Esophagus muscularis mucosa (tissue), 4 donors: ENCODE data around the gene AP2A1. TPM values are rescaled to one million over a fixed set of nuclear protein-coding genes. Genes with fewer than 3 reads are reported as not detected.

Experiments
- DNase-seq: peaks from one replicate; pipeline ENCODE4 v3.0.0-alpha.2; 2017; ENCODE audit errors: extremely low spot score
- H3K27ac ChIP-seq, 4 donors: fragments of 200-600 bp; sonication (generic); replicated peaks in 1 of 4; 1 replicate in 3 of 4; 2 replicates in 1 of 4; pipeline ENCODE4 v1.5.1; 2016 to 2019; ENCODE audit warnings: mild to moderate bottlenecking in 1 of 4
- H3K27me3 ChIP-seq, 4 donors: fragments of 200-600 bp; sonication (generic); one replicate each; pipeline versions ENCODE4 v1.5.1 to v1.6.0; 2016 to 2019
- H3K36me3 ChIP-seq, 4 donors: fragments of 200-600 bp; sonication (generic); one replicate each; pipeline ENCODE4 v1.5.1; 2016 to 2019
- H3K4me1 ChIP-seq, 4 donors: fragments of 200-600 bp; sonication (generic); one replicate each; pipeline ENCODE4 v1.5.1; 2016 to 2019
- H3K4me3 ChIP-seq, 4 donors: fragments of 200-600 bp; sonication (generic); 1 replicate in 2 of 4; 2 replicates in 2 of 4; pipeline ENCODE4 v1.5.1; 2016 to 2019; ENCODE audit warnings: mild to moderate bottlenecking in 4 of 4, moderate library complexity in 1 of 4
- H3K9me3 ChIP-seq, 4 donors: fragments of 200-600 bp; sonication (generic); 1 replicate in 3 of 4; 2 replicates in 1 of 4; pipeline ENCODE4 v1.5.1; 2016 to 2019
- EP300 ChIP-seq: sonication (generic); formaldehyde crosslinking; IDR thresholded peaks from one replicate; pipeline ENCODE4 v1.6.1; 2017; ENCODE audit warnings: antibody characterized with exemption
- POLR2A ChIP-seq: fragments of 450-650 bp; IDR thresholded peaks from one replicate; pipeline ENCODE4 v1.6.1; 2017; ENCODE audit warnings: antibody characterized with exemption, moderate library complexity, mild to moderate bottlenecking, low read depth
- POLR2AphosphoS5 ChIP-seq, 2 donors: sonication (generic); formaldehyde crosslinking; IDR thresholded peaks; one replicate each; pipeline ENCODE4 v1.6.1; 2017; ENCODE audit warnings: antibody characterized with exemption in 2 of 2
- WGBS: methylation state at CpG from one replicate; pipeline ENCODE4 v1.1.5; 2018; 5-methylcytosine and 5-hydroxymethylcytosine counted together
- intact Hi-C: fragments of 100-400 bp; cut with DNase I; formaldehyde crosslinking; loops from one replicate; pipeline ENCODE4 v1.15.1; 2023
- total RNA-seq, 4 donors: library from RNA; depleted of rRNA; stranded (reverse); fragments of >200 nt; gene quantifications; one replicate each; pipeline versions ENCODE4 v1.1.0 to v1.2.1, GENCODE V29; 2016
- TF ChIP-seq, protein P1 (sequence below), 3 experiments: fragments of 200-600 bp in 2 of 3; fragments of 450-650 bp in 1 of 3; sonication (generic) in 2 of 3; IDR thresholded peaks; one replicate each; pipeline ENCODE4 v1.5.1; 2017 to 2019; ENCODE audit warnings: antibody characterized with exemption in 3 of 3, mild to moderate bottlenecking in 2 of 3, moderate library complexity in 1 of 3

AP2A1 gene
- total RNA-seq, 4 donors from 2014 or later: 56.9 to 114 (median 87.8) TPM

- Histone ChIP-seq H3K36me3 (peaks cover 13 to 49% (median 48%) of the 10 kb centered on the region in 4 donors), H3K4me3 (no peak overlapping the region), H3K27ac (peak overlapping the region in 2 of 4 donors; percentile 27 to 45), H3K9me3 (no peaks in the 10 kb centered on the region), H3K27me3 (no peaks in the 10 kb centered on the region), H3K4me1 (peaks cover 27 to 44% (median 40%) of the 10 kb centered on the region in 4 donors)
- no peak for DNase-seq
- intact Hi-C loops: loop anchor here (5.0 kb wide), 1 partner anchor 37 kb away; the partner anchor contains the start of gene MED25
- WGBS: 86% methylated on average over 10 of the region's 10 CpGs
- TF ChIP-seq, protein P1, sequence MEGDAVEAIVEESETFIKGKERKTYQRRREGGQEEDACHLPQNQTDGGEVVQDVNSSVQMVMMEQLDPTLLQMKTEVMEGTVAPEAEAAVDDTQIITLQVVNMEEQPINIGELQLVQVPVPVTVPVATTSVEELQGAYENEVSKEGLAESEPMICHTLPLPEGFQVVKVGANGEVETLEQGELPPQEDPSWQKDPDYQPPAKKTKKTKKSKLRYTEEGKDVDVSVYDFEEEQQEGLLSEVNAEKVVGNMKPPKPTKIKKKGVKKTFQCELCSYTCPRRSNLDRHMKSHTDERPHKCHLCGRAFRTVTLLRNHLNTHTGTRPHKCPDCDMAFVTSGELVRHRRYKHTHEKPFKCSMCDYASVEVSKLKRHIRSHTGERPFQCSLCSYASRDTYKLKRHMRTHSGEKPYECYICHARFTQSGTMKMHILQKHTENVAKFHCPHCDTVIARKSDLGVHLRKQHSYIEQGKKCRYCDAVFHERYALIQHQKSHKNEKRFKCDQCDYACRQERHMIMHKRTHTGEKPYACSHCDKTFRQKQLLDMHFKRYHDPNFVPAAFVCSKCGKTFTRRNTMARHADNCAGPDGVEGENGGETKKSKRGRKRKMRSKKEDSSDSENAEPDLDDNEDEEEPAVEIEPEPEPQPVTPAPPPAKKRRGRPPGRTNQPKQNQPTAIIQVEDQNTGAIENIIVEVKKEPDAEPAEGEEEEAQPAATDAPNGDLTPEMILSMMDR (IDR thresholded peaks at IDR 0.05): no peak
- TF ChIP-seq POLR2A (no peak), EP300 (no peak), POLR2AphosphoS5 (IDR thresholded peaks at IDR 0.05) (no peak)
Measured at GRCh38 chr19:49853852-49854377, 87.1 kb downstream of the AP2A1 start.

GRCh38 chr19:49854378-49855263 is 87.8 kb downstream of the AP2A1 start:
- H3K4me3 ChIP-seq: no peak overlapping the region
- no peaks in the 10 kb centered on the region for H3K9me3 ChIP-seq
- H3K36me3 ChIP-seq: peaks cover 17 to 56% (median 55%) of the 10 kb centered on the region in 4 donors
- H3K27ac ChIP-seq: no peak overlapping the region
- H3K4me1 ChIP-seq: peaks cover 27 to 42% (median 39%) of the 10 kb centered on the region in 4 donors
- no peak for DNase-seq
- WGBS: 76% methylated on average over 15 of the region's 39 CpGs
- TF ChIP-seq POLR2AphosphoS5 (IDR thresholded peaks at IDR 0.05): no peak
- TF ChIP-seq, protein P1 (IDR thresholded peaks at IDR 0.05): no peak
- no peak for TF ChIP-seq POLR2A
- no peak for TF ChIP-seq EP300
- intact Hi-C loops: loop anchor here (5.0 kb wide), 1 partner anchor 37 kb away; the partner anchor contains the start of gene MED25
- H3K27me3 ChIP-seq: no peaks in the 10 kb centered on the region

- Histone ChIP-seq H3K27ac (no peak overlapping the region), H3K9me3 (no peaks in the 10 kb centered on the region), H3K4me1 (peaks cover 21 to 37% (median 35%) of the 10 kb centered on the region in 4 donors), H3K36me3 (peaks cover 22 to 62% (median 61%) of the 10 kb centered on the region in 4 donors), H3K4me3 (no peak overlapping the region), H3K27me3 (no peaks in the 10 kb centered on the region)
- intact Hi-C loops: no loop called here
- DNase-seq: no peak
- WGBS: 69% methylated on average over 7 of the region's 12 CpGs
- no peak for TF ChIP-seq POLR2AphosphoS5 (IDR thresholded peaks at IDR 0.05)
- no peak for TF ChIP-seq EP300
- no peak for TF ChIP-seq POLR2A
- TF ChIP-seq, protein P1 (IDR thresholded peaks at IDR 0.05): no peak
Measured at GRCh38 chr19:49855277-49855675, 88.5 kb downstream of the AP2A1 start.

GRCh38 chr19:49855676-49856573 is 89.1 kb downstream of the AP2A1 start:
- H3K9me3 ChIP-seq: no peaks in the 10 kb centered on the region
- TF ChIP-seq EP300: no peak
- no peak for TF ChIP-seq POLR2AphosphoS5 (IDR thresholded peaks at IDR 0.05)
- no peak overlapping the region for H3K4me3 ChIP-seq
- intact Hi-C loops: no loop called here
- no peak for DNase-seq
- 79% methylated on average over 17 of the region's 21 CpGs for WGBS
- H3K27me3 ChIP-seq: no peaks in the 10 kb centered on the region
- H3K27ac ChIP-seq: no peak overlapping the region
- H3K4me1 ChIP-seq: peaks cover 20 to 43% (median 40%) of the 10 kb centered on the region in 4 donors
- peaks cover 24 to 69% (median 68%) of the 10 kb centered on the region in 4 donors for H3K36me3 ChIP-seq
